ENCODE measurements around the gene RSPO4.

Gene RSPO4

DNA sequence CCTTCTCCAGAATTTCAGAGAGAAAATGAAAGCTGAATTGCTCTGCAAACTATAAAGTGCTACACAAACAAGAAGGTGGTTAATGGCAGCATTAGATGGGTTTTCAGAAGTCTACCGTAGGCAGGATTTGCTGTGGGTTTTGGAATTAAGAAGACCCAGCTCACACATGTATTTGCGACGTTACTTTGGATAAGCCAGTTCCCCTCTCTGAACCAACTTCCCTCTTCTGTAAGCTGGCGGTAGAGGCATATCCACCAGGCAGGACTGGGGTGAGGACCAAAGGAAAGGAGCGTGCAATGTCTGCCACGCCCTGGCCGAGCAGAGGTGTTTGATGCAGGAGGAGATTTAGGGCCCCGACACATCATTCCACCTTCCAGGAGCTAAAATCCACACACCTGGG is 6.9 kb downstream of the RSPO4 start:
- TF ChIP-seq CEBPB (IDR thresholded peaks at IDR 0.05) (no peak), ZBTB7A (IDR thresholded peaks at IDR 0.05; ENCODE audit: low read depth) (no peak), EP300 (IDR thresholded peaks at IDR 0.05; ENCODE audit: borderline replicate concordance) (no peak), TAF1 (IDR thresholded peaks at IDR 0.05; ENCODE audit: low read depth) (no peak), NFIC (IDR thresholded peaks at IDR 0.05) (no peak), TEAD4 (IDR thresholded peaks at IDR 0.05) (no peak), TCF12 (IDR thresholded peaks at IDR 0.05; ENCODE audit: low read depth) (no peak), YY1 (IDR thresholded peaks at IDR 0.05; ENCODE audit: low read depth) (no peak), CREB1 (IDR thresholded peaks at IDR 0.05; ENCODE audit: low read depth) (no peak)
- TF ChIP-seq, protein P1, sequence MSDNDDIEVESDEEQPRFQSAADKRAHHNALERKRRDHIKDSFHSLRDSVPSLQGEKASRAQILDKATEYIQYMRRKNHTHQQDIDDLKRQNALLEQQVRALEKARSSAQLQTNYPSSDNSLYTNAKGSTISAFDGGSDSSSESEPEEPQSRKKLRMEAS (IDR thresholded peaks at IDR 0.05) = no peak

DNA sequence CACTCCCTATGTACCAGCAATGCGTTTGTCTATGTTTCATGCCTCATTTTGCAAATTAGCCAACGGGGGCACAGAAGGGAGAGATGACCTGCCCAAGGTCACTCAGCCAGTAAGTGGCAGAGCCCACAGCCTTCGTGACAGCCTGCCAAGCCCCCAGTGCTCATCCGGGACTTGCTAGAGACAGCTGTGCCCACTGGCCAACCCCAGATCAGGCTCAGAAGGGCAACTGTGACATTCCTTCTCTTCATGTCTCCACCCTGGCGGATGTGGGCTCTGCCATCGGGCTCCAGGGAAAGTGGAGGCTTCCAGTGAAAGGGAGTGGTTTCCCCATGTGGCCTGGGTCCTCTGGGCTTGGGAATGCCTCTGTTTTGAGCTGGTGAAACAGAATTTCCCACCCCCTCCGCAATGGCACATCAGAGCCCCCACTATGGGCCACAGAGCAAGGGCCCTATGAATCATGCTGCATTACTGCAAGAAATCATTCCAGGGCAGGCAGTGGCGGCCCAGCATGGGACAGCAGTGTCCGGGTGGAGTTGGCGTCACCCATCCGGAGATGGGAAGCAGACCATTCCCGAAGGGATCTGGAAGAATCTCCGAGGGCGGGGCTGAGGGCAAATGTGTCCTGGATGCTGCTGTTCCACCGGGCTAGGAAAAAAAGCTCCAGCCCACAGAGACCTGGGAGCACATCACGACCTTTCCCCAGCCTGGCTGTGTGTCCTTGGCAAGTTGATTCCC is 9.1 kb downstream of the RSPO4 start:
- TF ChIP-seq YY1 (IDR thresholded peaks at IDR 0.05; ENCODE audit: low read depth) (no peak), CEBPB (IDR thresholded peaks at IDR 0.05) (no peak), FOXM1 (IDR thresholded peaks at IDR 0.05; ENCODE audit: borderline replicate concordance, low read depth) (no peak), TCF12 (IDR thresholded peaks at IDR 0.05; ENCODE audit: low read depth) (no peak), TEAD4 (IDR thresholded peaks at IDR 0.05) (no peak), EGR1 (IDR thresholded peaks at IDR 0.05) (no peak), EP300 (IDR thresholded peaks at IDR 0.05; ENCODE audit: borderline replicate concordance) (no peak)
- TF ChIP-seq, protein P1 (IDR thresholded peaks at IDR 0.05) = no peak

DNA sequence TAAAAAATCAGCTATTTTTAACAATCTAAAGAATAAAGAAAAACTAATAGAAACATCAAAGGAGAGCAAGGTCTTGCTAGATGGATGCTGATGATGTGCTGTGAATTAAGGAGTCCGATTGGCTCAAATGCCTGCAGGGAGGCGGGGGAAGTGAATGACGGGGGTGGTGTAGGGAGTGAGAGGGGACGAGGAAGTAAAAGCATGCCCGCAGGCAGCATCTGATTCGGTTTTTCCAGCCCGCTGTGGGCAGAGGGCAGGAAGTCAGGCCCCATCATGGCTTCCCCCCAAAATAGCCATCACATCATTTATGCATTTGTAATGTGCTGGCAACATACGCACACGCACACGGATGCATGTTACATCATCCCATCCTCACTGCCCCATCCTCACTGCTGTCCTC is 10.3 kb downstream of the RSPO4 start:
- no peak for TF ChIP-seq ZBTB7A (IDR thresholded peaks at IDR 0.05; ENCODE audit: low read depth)
- TF ChIP-seq EGR1 (IDR thresholded peaks at IDR 0.05) = no peak
- TF ChIP-seq NFIC (IDR thresholded peaks at IDR 0.05) = no peak
- no peak for TF ChIP-seq CREB1 (IDR thresholded peaks at IDR 0.05; ENCODE audit: low read depth)
- TF ChIP-seq EP300 (IDR thresholded peaks at IDR 0.05; ENCODE audit: borderline replicate concordance) = no peak
- no peak for TF ChIP-seq CEBPB (IDR thresholded peaks at IDR 0.05)
- TF ChIP-seq, protein P1 (IDR thresholded peaks at IDR 0.05) = no peak
- TF ChIP-seq RAD21 (IDR thresholded peaks at IDR 0.05; ENCODE audit: low read depth) = no peak
- no peak for TF ChIP-seq FOXM1 (IDR thresholded peaks at IDR 0.05; ENCODE audit: borderline replicate concordance, low read depth)
- no peak for TF ChIP-seq TAF1 (IDR thresholded peaks at IDR 0.05; ENCODE audit: low read depth)
- TF ChIP-seq YY1 (IDR thresholded peaks at IDR 0.05; ENCODE audit: low read depth) = no peak
- TF ChIP-seq, protein P2, sequence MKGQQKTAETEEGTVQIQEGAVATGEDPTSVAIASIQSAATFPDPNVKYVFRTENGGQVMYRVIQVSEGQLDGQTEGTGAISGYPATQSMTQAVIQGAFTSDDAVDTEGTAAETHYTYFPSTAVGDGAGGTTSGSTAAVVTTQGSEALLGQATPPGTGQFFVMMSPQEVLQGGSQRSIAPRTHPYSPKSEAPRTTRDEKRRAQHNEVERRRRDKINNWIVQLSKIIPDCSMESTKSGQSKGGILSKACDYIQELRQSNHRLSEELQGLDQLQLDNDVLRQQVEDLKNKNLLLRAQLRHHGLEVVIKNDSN (IDR thresholded peaks at IDR 0.05) = no peak
- TF ChIP-seq, protein P3, sequence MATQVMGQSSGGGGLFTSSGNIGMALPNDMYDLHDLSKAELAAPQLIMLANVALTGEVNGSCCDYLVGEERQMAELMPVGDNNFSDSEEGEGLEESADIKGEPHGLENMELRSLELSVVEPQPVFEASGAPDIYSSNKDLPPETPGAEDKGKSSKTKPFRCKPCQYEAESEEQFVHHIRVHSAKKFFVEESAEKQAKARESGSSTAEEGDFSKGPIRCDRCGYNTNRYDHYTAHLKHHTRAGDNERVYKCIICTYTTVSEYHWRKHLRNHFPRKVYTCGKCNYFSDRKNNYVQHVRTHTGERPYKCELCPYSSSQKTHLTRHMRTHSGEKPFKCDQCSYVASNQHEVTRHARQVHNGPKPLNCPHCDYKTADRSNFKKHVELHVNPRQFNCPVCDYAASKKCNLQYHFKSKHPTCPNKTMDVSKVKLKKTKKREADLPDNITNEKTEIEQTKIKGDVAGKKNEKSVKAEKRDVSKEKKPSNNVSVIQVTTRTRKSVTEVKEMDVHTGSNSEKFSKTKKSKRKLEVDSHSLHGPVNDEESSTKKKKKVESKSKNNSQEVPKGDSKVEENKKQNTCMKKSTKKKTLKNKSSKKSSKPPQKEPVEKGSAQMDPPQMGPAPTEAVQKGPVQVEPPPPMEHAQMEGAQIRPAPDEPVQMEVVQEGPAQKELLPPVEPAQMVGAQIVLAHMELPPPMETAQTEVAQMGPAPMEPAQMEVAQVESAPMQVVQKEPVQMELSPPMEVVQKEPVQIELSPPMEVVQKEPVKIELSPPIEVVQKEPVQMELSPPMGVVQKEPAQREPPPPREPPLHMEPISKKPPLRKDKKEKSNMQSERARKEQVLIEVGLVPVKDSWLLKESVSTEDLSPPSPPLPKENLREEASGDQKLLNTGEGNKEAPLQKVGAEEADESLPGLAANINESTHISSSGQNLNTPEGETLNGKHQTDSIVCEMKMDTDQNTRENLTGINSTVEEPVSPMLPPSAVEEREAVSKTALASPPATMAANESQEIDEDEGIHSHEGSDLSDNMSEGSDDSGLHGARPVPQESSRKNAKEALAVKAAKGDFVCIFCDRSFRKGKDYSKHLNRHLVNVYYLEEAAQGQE (IDR thresholded peaks at IDR 0.05; ENCODE audit: low read depth) = no peak
- no peak for TF ChIP-seq TCF12 (IDR thresholded peaks at IDR 0.05; ENCODE audit: low read depth)

DNA sequence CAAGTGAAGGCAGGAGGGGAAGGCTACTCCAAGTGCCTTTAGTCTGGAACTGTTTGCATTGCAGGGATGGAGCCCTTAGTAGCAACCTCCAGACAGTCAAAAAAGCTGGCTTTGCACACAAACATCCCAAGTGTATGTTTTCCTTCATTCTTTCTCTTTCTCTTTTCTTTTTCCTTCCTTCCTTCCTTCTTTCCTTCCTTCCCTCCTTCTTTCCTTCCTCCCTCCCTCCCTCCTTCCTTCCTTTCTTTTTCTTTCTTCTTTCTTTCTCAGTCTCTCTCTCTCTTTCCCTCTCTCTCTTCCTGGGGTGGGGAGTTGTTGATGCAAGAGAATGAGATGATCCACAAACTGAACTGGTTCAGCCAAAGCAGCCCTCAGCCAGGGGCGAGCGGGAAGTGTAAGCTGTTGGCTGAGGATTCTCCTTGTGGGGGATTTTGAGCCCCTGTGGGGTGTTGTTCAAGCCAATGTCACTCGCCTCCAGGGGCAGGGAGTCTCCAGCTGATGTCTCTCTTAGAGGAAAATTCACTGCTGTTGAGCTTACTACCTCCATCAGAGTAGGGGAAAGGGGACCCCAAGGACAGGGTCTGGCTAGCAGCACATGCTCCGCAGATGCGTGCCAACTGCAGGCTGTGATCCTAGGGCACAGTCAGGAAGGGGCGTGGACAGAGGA is 11.7 kb downstream of the RSPO4 start:
- TF ChIP-seq TAF1 (IDR thresholded peaks at IDR 0.05; ENCODE audit: low read depth) = no peak
- TF ChIP-seq EP300 (IDR thresholded peaks at IDR 0.05; ENCODE audit: borderline replicate concordance) = no peak
- TF ChIP-seq TCF12 (IDR thresholded peaks at IDR 0.05; ENCODE audit: low read depth) = no peak
- no peak for TF ChIP-seq CREB1 (IDR thresholded peaks at IDR 0.05; ENCODE audit: low read depth)
- no peak for TF ChIP-seq FOXM1 (IDR thresholded peaks at IDR 0.05; ENCODE audit: borderline replicate concordance, low read depth)
- no peak for TF ChIP-seq ZBTB7A (IDR thresholded peaks at IDR 0.05; ENCODE audit: low read depth)
- TF ChIP-seq RAD21 (IDR thresholded peaks at IDR 0.05; ENCODE audit: low read depth) = no peak
- TF ChIP-seq, protein P2 (IDR thresholded peaks at IDR 0.05) = no peak
- no peak for TF ChIP-seq YY1 (IDR thresholded peaks at IDR 0.05; ENCODE audit: low read depth)
- TF ChIP-seq TEAD4 (IDR thresholded peaks at IDR 0.05) = no peak
- no peak for TF ChIP-seq NFIC (IDR thresholded peaks at IDR 0.05)

DNA sequence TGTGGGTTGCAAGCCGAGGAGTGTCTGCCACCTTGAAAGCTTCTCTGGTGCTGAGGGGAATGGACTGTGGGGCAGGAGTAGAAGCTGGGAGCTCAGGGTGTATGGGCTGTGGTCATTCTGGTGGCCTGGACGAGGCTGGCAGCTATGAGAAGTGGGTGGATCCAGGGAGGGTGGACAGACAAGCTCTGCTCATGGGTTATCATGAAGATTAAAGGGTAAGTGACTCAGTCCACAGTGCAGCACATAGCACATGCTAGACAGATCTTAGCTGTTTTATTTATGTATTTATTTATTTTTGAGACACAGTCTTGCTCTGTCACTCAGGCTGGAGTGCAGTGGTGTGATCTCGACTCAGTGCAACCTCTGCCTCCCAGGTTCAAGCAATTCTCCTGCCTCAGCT is 13.8 kb downstream of the RSPO4 start:
- no peak for TF ChIP-seq NFIC (IDR thresholded peaks at IDR 0.05)
- TF ChIP-seq EGR1 (IDR thresholded peaks at IDR 0.05) = no peak

DNA sequence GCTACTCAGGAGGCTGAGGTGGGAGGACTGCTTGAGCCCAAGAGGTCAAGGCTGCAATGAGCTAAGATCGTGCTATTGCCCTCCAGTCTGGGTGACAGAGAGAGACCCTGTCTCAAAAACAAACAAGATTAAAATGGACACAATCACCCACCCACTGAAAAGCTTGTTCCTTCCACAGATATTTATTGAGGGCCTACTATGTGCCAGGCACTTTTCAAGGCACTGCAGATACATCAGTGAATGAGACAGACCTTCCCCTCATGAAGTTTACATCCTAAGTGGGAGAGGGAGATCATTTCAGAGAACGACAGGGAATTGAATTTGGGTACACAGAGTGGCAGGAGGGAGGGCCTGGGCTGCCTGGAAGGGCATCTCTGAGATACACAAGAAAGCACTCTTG is 14.4 kb downstream of the RSPO4 start:
- no peak for TF ChIP-seq TCF12 (IDR thresholded peaks at IDR 0.05; ENCODE audit: low read depth)
- TF ChIP-seq RAD21 (IDR thresholded peaks at IDR 0.05; ENCODE audit: low read depth) = no peak
- TF ChIP-seq TEAD4 (IDR thresholded peaks at IDR 0.05) = no peak
- TF ChIP-seq EGR1 (IDR thresholded peaks at IDR 0.05) = no peak
- no peak for TF ChIP-seq TAF1 (IDR thresholded peaks at IDR 0.05; ENCODE audit: low read depth)
- no peak for TF ChIP-seq ZBTB7A (IDR thresholded peaks at IDR 0.05; ENCODE audit: low read depth)
- no peak for TF ChIP-seq NFIC (IDR thresholded peaks at IDR 0.05)
- TF ChIP-seq FOXM1 (IDR thresholded peaks at IDR 0.05; ENCODE audit: borderline replicate concordance, low read depth) = no peak
- TF ChIP-seq, protein P3 (IDR thresholded peaks at IDR 0.05; ENCODE audit: low read depth) = no peak
- TF ChIP-seq CEBPB (IDR thresholded peaks at IDR 0.05) = no peak
- no peak for TF ChIP-seq YY1 (IDR thresholded peaks at IDR 0.05; ENCODE audit: low read depth)
- TF ChIP-seq, protein P2 (IDR thresholded peaks at IDR 0.05) = no peak
- TF ChIP-seq CREB1 (IDR thresholded peaks at IDR 0.05; ENCODE audit: low read depth) = no peak

All from Ishikawa (cell line).